HCT116 (cell line): ENCODE results near the gene MMADHC.

ENCODE experiments used
- CEBPB ChIP-seq: IDR thresholded peaks from 2 replicates; pipeline ENCODE4 v1.6.1; 2012; ENCODE audit warnings: low read depth
- CTCF ChIP-seq, 3 experiments: fragments of 200-600 bp in 1 of 3; sonication (generic) in 1 of 3; IDR thresholded peaks in 2 of 3; conservative IDR thresholded peaks in 1 of 3; 2 replicates each; pipeline ENCODE4 v1.5.1; 2012 to 2017; ENCODE audit warnings: low read depth in 2 of 3, low read length in 2 of 3, antibody characterized with exemption in 1 of 3, borderline replicate concordance in 1 of 3, control low read depth in 1 of 3, mild to moderate bottlenecking in 1 of 3, mixed read lengths in 1 of 3, mixed run types in 1 of 3, moderate library complexity in 1 of 3; ENCODE audit not compliant: insufficient read depth in 1 of 3
- EGR1 ChIP-seq: IDR thresholded peaks from 2 replicates; pipeline ENCODE4 v1.6.1; 2012; ENCODE audit warnings: low read depth
- EZH2 ChIP-seq: fragments of 200-600 bp; sonication (generic); IDR thresholded peaks from 2 replicates; pipeline ENCODE4 v1.6.1; 2017; ENCODE audit warnings: antibody characterized with exemption, mixed run types
- EZH2phosphoT487 ChIP-seq: fragments of 200-600 bp; IDR thresholded peaks from 2 replicates; pipeline ENCODE4 v1.6.1; 2018; ENCODE audit warnings: antibody characterized with exemption, borderline replicate concordance
- POLR2A ChIP-seq: IDR thresholded peaks from 2 replicates; pipeline ENCODE4 v1.7.0; 2011; ENCODE audit warnings: borderline replicate concordance; ENCODE audit not compliant: insufficient read depth, insufficient read length; ENCODE audit errors: extremely low read depth
- POLR2AphosphoS5 ChIP-seq: IDR thresholded peaks from 2 replicates; pipeline ENCODE4 v1.6.1; 2011; ENCODE audit warnings: mild to moderate bottlenecking, low read depth, low read length, moderate library complexity
- RAD21 ChIP-seq: IDR thresholded peaks from 2 replicates; pipeline ENCODE4 v1.6.1; 2012; ENCODE audit warnings: low read depth, mild to moderate bottlenecking
- REST ChIP-seq: IDR thresholded peaks from 2 replicates; pipeline ENCODE4 v1.6.1; 2012; ENCODE audit warnings: low read depth
- SIN3A ChIP-seq: IDR thresholded peaks from 2 replicates; pipeline ENCODE4 v1.6.1; 2012; ENCODE audit warnings: low read depth
- YY1 ChIP-seq: IDR thresholded peaks from 2 replicates; pipeline ENCODE4 v1.6.1; 2011; ENCODE audit warnings: low read length, low read depth, moderate library complexity, mild to moderate bottlenecking; ENCODE audit not compliant: insufficient replicate concordance; ENCODE audit errors: extremely low read depth

- no peak for TF ChIP-seq SIN3A
- TF ChIP-seq CTCF (IDR thresholded peaks at IDR 0.05 in 2 of 3, conservative IDR thresholded peaks at IDR 0.05 in 1 of 3; ENCODE audit: borderline replicate concordance in 1 of 3, insufficient read depth in 1 of 3, low read depth in 2 of 3, low read length in 2 of 3), result no peak
- TF ChIP-seq EZH2, result no peak
- TF ChIP-seq EGR1, result no peak
- TF ChIP-seq YY1, result no peak
- TF ChIP-seq POLR2A, result no peak
- TF ChIP-seq RAD21, result no peak
- no peak for TF ChIP-seq CEBPB
- TF ChIP-seq POLR2AphosphoS5, result no peak
- no peak for TF ChIP-seq REST
- TF ChIP-seq EZH2phosphoT487, result no peak
These were observed 34.8 kb upstream of the MMADHC start for GRCh38 chr2:149622343-149622742.
